ENCODE data around the gene CDH4.

GRCh38 chr20:61801428-61801827 lies 549.4 kb downstream of the CDH4 start:
- TF ChIP-seq CTCF (IDR thresholded peaks at IDR 0.05 in 8 of 11, conservative IDR thresholded peaks at IDR 0.05 in 3 of 11) (no peak), POLR2A (IDR thresholded peaks at IDR 0.05) (no peak)
